Prostate gland (tissue), 2 donors: Measurements from ENCODE around the gene PLEKHH1.

Experiments
- POLR2A ChIP-seq: fragments of 450-650 bp; IDR thresholded peaks from one replicate; pipeline ENCODE4 v1.6.1; 2016; ENCODE audit warnings: antibody characterized with exemption, mild to moderate bottlenecking
- POLR2AphosphoS5 ChIP-seq: sonication (generic); formaldehyde crosslinking; IDR thresholded peaks from one replicate; pipeline ENCODE4 v1.6.1; 2017; ENCODE audit warnings: antibody characterized with exemption
- TF ChIP-seq, protein P1 (sequence below), 4 experiments: fragments of 200-600 bp in 2 of 4; fragments of 450-650 bp in 2 of 4; sonication (generic) in 2 of 4; IDR thresholded peaks; 1 replicate in 3 of 4; 2 replicates in 1 of 4; pipeline ENCODE4 v1.5.1; 2016 to 2019; ENCODE audit warnings: antibody characterized with exemption in 4 of 4, mild to moderate bottlenecking in 2 of 4, moderate library complexity in 2 of 4

DNA sequence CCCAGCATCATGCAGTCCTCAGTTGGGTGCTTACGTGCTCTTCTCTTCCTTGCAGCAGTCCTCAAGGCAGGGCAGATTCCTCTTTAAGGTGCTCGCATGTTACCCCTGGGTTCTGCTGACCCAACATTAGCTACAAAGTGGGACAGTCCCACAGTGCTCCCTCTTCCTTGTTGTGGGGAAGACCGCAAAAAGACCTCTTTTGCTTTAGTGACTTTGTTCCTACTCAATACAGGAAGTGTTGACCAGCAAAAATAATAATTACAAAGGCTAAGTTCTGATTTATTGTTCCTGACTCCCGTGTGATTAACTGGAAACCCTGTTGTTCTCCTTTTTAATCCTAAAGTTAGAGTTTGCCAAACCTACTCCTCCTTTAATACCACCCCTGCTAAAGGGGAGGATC lies 53.3 kb downstream of the PLEKHH1 start:
- TF ChIP-seq, protein P1, sequence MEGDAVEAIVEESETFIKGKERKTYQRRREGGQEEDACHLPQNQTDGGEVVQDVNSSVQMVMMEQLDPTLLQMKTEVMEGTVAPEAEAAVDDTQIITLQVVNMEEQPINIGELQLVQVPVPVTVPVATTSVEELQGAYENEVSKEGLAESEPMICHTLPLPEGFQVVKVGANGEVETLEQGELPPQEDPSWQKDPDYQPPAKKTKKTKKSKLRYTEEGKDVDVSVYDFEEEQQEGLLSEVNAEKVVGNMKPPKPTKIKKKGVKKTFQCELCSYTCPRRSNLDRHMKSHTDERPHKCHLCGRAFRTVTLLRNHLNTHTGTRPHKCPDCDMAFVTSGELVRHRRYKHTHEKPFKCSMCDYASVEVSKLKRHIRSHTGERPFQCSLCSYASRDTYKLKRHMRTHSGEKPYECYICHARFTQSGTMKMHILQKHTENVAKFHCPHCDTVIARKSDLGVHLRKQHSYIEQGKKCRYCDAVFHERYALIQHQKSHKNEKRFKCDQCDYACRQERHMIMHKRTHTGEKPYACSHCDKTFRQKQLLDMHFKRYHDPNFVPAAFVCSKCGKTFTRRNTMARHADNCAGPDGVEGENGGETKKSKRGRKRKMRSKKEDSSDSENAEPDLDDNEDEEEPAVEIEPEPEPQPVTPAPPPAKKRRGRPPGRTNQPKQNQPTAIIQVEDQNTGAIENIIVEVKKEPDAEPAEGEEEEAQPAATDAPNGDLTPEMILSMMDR (IDR thresholded peaks at IDR 0.05): no peak
- TF ChIP-seq POLR2A (no peak), POLR2AphosphoS5 (no peak)
